NB4 (cell line): ENCODE data around the gene ANKRD11.

Source experiments
- TF ChIP-seq, protein P1 (sequence below): IDR thresholded peaks from one replicate; pipeline ENCODE4 v1.5.1; 2012; ENCODE audit warnings: low read depth, low read length
- TF ChIP-seq, protein P2 (sequence below): IDR thresholded peaks from 2 replicates; pipeline ENCODE4 v1.6.1; 2011; ENCODE audit warnings: low read depth, low read length

DNA sequence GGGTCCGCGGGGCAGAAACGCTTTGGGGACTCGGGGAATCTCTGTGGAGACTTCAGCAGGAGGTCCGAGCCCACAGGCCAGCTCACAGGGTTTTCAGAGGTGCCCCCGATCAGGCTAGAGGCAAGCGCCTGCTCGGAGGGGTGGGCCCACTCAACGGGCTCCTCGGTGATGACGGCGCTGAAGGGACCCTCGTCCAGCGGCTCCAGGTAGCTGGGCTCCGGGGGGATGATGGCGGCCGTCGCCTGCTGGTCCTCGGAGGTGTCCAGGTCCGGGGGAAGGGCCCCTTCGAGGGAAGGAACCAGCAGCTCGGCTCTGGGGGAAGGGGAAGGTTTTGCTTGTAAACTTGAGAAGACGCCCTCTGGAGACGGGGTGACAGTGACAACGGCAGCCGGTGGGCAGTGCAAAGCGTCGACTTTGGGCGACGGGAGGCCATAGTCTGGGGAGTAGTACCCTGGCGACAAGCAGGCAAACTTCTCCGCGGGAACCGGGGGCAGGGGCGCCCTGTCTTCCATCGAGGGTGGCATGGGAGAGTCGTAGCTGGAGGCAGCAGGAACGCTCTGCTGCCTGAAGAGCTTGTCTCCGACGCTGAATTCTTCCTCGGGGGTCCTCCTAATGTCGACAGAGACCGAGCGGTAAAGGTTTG, 209.7 kb downstream of the ANKRD11 start:
- TF ChIP-seq, protein P1, sequence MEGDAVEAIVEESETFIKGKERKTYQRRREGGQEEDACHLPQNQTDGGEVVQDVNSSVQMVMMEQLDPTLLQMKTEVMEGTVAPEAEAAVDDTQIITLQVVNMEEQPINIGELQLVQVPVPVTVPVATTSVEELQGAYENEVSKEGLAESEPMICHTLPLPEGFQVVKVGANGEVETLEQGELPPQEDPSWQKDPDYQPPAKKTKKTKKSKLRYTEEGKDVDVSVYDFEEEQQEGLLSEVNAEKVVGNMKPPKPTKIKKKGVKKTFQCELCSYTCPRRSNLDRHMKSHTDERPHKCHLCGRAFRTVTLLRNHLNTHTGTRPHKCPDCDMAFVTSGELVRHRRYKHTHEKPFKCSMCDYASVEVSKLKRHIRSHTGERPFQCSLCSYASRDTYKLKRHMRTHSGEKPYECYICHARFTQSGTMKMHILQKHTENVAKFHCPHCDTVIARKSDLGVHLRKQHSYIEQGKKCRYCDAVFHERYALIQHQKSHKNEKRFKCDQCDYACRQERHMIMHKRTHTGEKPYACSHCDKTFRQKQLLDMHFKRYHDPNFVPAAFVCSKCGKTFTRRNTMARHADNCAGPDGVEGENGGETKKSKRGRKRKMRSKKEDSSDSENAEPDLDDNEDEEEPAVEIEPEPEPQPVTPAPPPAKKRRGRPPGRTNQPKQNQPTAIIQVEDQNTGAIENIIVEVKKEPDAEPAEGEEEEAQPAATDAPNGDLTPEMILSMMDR = no peak
- TF ChIP-seq, protein P2, sequence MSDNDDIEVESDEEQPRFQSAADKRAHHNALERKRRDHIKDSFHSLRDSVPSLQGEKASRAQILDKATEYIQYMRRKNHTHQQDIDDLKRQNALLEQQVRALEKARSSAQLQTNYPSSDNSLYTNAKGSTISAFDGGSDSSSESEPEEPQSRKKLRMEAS = no peak
